K562 (cell line): ENCODE measurements around the gene MARCHF9. TPM values are rescaled to one million over a fixed set of nuclear protein-coding genes. Genes with fewer than 3 reads are reported as not detected.

Experiments
- ATAC-seq: fragments of 200-7000 bp; cut with Tn5 transposase; 3 replicates; pipeline ENCODE4 v1.9.1; 2020; ENCODE audit warnings: moderate library complexity
- BruUV-seq: library from RNA; stranded (reverse); fragments of 400-500 nt; replicated peaks from 2 replicates; lab custom pipeline; 2021; lab: Mats Ljungman, UMichigan
- CTCF ChIA-PET: fragments of 300-600 bp; formaldehyde crosslinking; extraction: SDS; loops from one replicate; lab custom pipeline; 2021; ENCODE audit warnings: low intra/inter-chr PET ratio; lab: Yijun Ruan, JAX
- POLR2A ChIA-PET: fragments of 300-600, 350-650 bp; sonication (Branson Sonifier 250); formaldehyde crosslinking; extraction: SDS; loops from one replicate; lab custom pipeline; 2021; ENCODE audit warnings: antibody characterized with exemption, inconsistent platforms; lab: Yijun Ruan, JAX
- DNase-seq, 4 experiments: peaks; one replicate each; pipeline versions ENCODE4 v3.0.0 to v3.0.0-alpha.2; 2011 to 2018; ENCODE audit warnings: low spot score in 3 of 4, mixed read lengths in 3 of 4; ENCODE audit errors: extremely low read depth in 1 of 4
- FAIRE-seq: peaks from 2 replicates; lab custom pipeline; 2011; peaks lifted over from hg19 to GRCh38; lab: Jason Lieb, UNC
- H2AFZ ChIP-seq: 2 replicates; pipeline ENCODE4 v1.6.0; 2011; ENCODE audit warnings: low read depth, low read length, control low read depth, inconsistent platforms
- H3K27ac ChIP-seq: fragments of 200-600 bp; 3 replicates; pipeline ENCODE4 v1.8.0; 2011; ENCODE audit warnings: low read depth, mild to moderate bottlenecking, control low read depth, inconsistent platforms, low read length, moderate library complexity, mixed read lengths; ENCODE audit errors: extremely low read depth
- H3K27me3 ChIP-seq, 2 experiments: fragments of 300-600 bp in 1 of 2; 2 replicates in 1 of 2; 3 replicates in 1 of 2; pipeline versions ENCODE4 v1.6.0 to v1.8.0; 2011; ENCODE audit warnings: inconsistent platforms in 2 of 2, low read length in 2 of 2, mild to moderate bottlenecking in 1 of 2, mixed read lengths in 1 of 2, moderate library complexity in 1 of 2; ENCODE audit not compliant: control insufficient read depth in 2 of 2, insufficient read depth in 2 of 2
- H3K36me3 ChIP-seq: fragments of 300-600 bp; 3 replicates; pipeline ENCODE4 v1.8.0; 2011; ENCODE audit warnings: mild to moderate bottlenecking, low read length, inconsistent platforms; ENCODE audit not compliant: control insufficient read depth, insufficient read depth
- H3K4me1 ChIP-seq, 2 experiments: fragments of 200-600 bp in 1 of 2; replicated peaks in 1 of 2; 2 replicates in 1 of 2; 3 replicates in 1 of 2; pipeline versions ENCODE4 v1.5.1 to v1.8.0; 2011; ENCODE audit warnings: inconsistent platforms in 2 of 2, low read length in 2 of 2, mild to moderate bottlenecking in 1 of 2, mixed read lengths in 1 of 2, moderate library complexity in 1 of 2; ENCODE audit not compliant: control insufficient read depth in 2 of 2, insufficient read depth in 2 of 2
- H3K4me2 ChIP-seq: 2 replicates; pipeline ENCODE4 v1.6.1; 2011; ENCODE audit warnings: low read length, control low read depth, inconsistent platforms, mixed read lengths; ENCODE audit not compliant: insufficient read depth
- H3K4me3 ChIP-seq: fragments of 200-600 bp; sonication (generic), shearing (Covaris generic); 2 replicates; pipeline ENCODE4 v1.5.1; 2016; ENCODE audit warnings: control low read depth, inconsistent platforms
- H3K79me2 ChIP-seq: fragments of 200-600 bp; 3 replicates; pipeline ENCODE4 v1.8.0; 2011; ENCODE audit warnings: low read length, inconsistent platforms; ENCODE audit not compliant: control insufficient read depth, insufficient read depth
- H3K9ac ChIP-seq, 2 experiments: 2 replicates each; pipeline versions ENCODE4 v1.6.0 to v1.6.1; 2011; ENCODE audit warnings: low read depth in 2 of 2, low read length in 2 of 2, control low read depth in 1 of 2, inconsistent platforms in 1 of 2, mild to moderate bottlenecking in 1 of 2, mixed read lengths in 1 of 2; ENCODE audit not compliant: insufficient read depth in 1 of 2
- H3K9me1 ChIP-seq: one replicate; pipeline ENCODE4 v1.6.0; 2011; ENCODE audit warnings: inconsistent platforms, mild to moderate bottlenecking, low read length, moderate library complexity; ENCODE audit not compliant: control insufficient read depth, insufficient read depth
- H3K9me3 ChIP-seq: replicated peaks from 2 replicates; pipeline ENCODE4 v1.5.1; 2011; ENCODE audit warnings: low read depth, low read length, inconsistent platforms; ENCODE audit not compliant: control insufficient read depth, insufficient read depth
- H4K20me1 ChIP-seq: replicated peaks from 2 replicates; pipeline ENCODE4 v1.6.1; 2011; ENCODE audit warnings: low read length, inconsistent platforms, mixed read lengths; ENCODE audit not compliant: control insufficient read depth, insufficient read depth
- ASH1L ChIP-seq: fragments of 450-650 bp; IDR thresholded peaks from 2 replicates; pipeline ENCODE4 v1.6.1; 2018; ENCODE audit warnings: borderline replicate concordance, mild to moderate bottlenecking, low read depth; ENCODE audit not compliant: partially characterized antibody
- CTBP1 ChIP-seq: fragments of 450-650 bp; IDR thresholded peaks from 2 replicates; pipeline ENCODE4 v1.6.1; 2016; ENCODE audit warnings: borderline replicate concordance
- CXXC5 ChIP-seq: fragments of 250-450 bp; sonication (Bioruptor Pico); IDR thresholded peaks from 2 replicates; pipeline ENCODE4 v1.8.0; 2022; ENCODE audit warnings: inconsistent platforms, mild to moderate bottlenecking, moderate library complexity
- FOSL1 ChIP-seq: fragments of 200-800 bp; sonication (Bioruptor generic); conservative IDR thresholded peaks from 2 replicates; pipeline ENCODE4 v1.6.1; 2016; ENCODE audit warnings: missing genetic modification characterization, missing compliant biosample characterization
- MAZ ChIP-seq, 2 experiments: fragments of 450-650 bp in 1 of 2; sonication (generic) in 1 of 2; formaldehyde crosslinking; IDR thresholded peaks in 1 of 2; conservative IDR thresholded peaks in 1 of 2; 2 replicates each; pipeline versions ENCODE4 v1.4.0 to v1.5.0; 2020; ENCODE audit warnings: mild to moderate bottlenecking in 1 of 2, missing genetic modification reagents in 1 of 2
- NONO ChIP-seq, 2 experiments: fragments of 200-400 bp in 1 of 2; fragments of 450-650 bp in 1 of 2; formaldehyde crosslinking in 1 of 2; IDR thresholded peaks; 2 replicates each; pipeline ENCODE4 v1.6.1; 2017; ENCODE audit warnings: low read depth in 2 of 2, mild to moderate bottlenecking in 2 of 2, moderate library complexity in 2 of 2, low read length in 1 of 2
- NR2C1 ChIP-seq, 2 experiments: fragments of 450-650 bp; IDR thresholded peaks; 2 replicates each; pipeline ENCODE4 v1.6.1; 2017; ENCODE audit warnings: mild to moderate bottlenecking in 2 of 2, antibody characterized with exemption in 1 of 2, inconsistent platforms in 1 of 2, missing compliant biosample characterization in 1 of 2, missing genetic modification characterization in 1 of 2
- NR2C2 ChIP-seq, 2 experiments: fragments of 200-800 bp in 1 of 2; sonication (Bioruptor generic) in 1 of 2; sonication (generic) in 1 of 2; formaldehyde crosslinking in 1 of 2; IDR thresholded peaks; 2 replicates each; pipeline versions ENCODE4 v1.6.1 to v1.8.0; 2016 to 2022; ENCODE audit warnings: mild to moderate bottlenecking in 1 of 2, missing compliant biosample characterization in 1 of 2, missing genetic modification characterization in 1 of 2, missing genetic modification reagents in 1 of 2
- NRF1 ChIP-seq, 2 experiments: fragments of 450-650 bp; IDR thresholded peaks in 1 of 2; conservative IDR thresholded peaks in 1 of 2; 2 replicates each; pipeline ENCODE4 v1.6.1; 2014; ENCODE audit warnings: mild to moderate bottlenecking in 2 of 2
- PURB ChIP-seq: sonication (generic); formaldehyde crosslinking; IDR thresholded peaks from 2 replicates; pipeline ENCODE4 v1.9.0; 2021; ENCODE audit warnings: low read depth, mild to moderate bottlenecking, missing genetic modification reagents
- RBFOX2 ChIP-seq: fragments of 200-400 bp; formaldehyde crosslinking; IDR thresholded peaks from 2 replicates; pipeline ENCODE4 v1.6.1; 2017; ENCODE audit warnings: low read depth, mild to moderate bottlenecking, low read length, moderate library complexity
- TEAD2 ChIP-seq: fragments of 450-650 bp; IDR thresholded peaks from 2 replicates; pipeline ENCODE4 v1.6.1; 2016; ENCODE audit warnings: missing genetic modification characterization, control low read depth, missing compliant biosample characterization
- TFE3 ChIP-seq: fragments of 450-650 bp; formaldehyde crosslinking; IDR thresholded peaks from 2 replicates; pipeline ENCODE4 v1.4.0; 2020; ENCODE audit warnings: mild to moderate bottlenecking, mixed read lengths
- ZFX ChIP-seq: sonication (generic); formaldehyde crosslinking; IDR thresholded peaks from 2 replicates; pipeline ENCODE4 v1.8.0; 2022; ENCODE audit warnings: mild to moderate bottlenecking, missing genetic modification reagents, moderate library complexity
- WGBS: fragments of 100-300 bp; shearing (Covaris generic); methylation state at CpG from one replicate; pipeline ENCODE4 v1.1.6; 2016; ENCODE audit warnings: low coverage, mixed read lengths; ENCODE audit not compliant: insufficient coverage; ENCODE audit errors: missing lambda C conversion rate; 5-methylcytosine and 5-hydroxymethylcytosine counted together
- in situ Hi-C: fragments of 300-500 bp; cut with MboI; formaldehyde crosslinking; loops from 4 replicates; pipeline ENCODE4 v1.15.0; 2018; ENCODE audit warnings: inconsistent platforms, mixed read lengths
- intact Hi-C: fragments of 100-400 bp; cut with micrococcal nuclease; formaldehyde crosslinking; loops from 2 replicates; pipeline ENCODE4 v1.14.2; 2022
- polyA plus RNA-seq, 8 experiments: library from polyadenylated mRNA; depleted of rRNA in 4 of 8; stranded (reverse) in 5 of 8; unstranded in 3 of 8; fragments of >200 nt; fragmentation: Nextera tagmentation in 2 of 8; fragmentation: Illumina TruSeq in 1 of 8; extraction: Ambion mirVana in 2 of 8; extraction: Trizol in 1 of 8; gene quantifications; 2 replicates each; pipeline versions ENCODE4 v1.2.1 to v1.2.3, GENCODE V29; 2011 to 2014; ENCODE audit warnings: inconsistent platforms in 1 of 8, missing spikeins in 1 of 8
- total RNA-seq, 7 experiments: library from RNA; depleted of rRNA in 6 of 7; stranded (reverse); fragments of >200 nt in 6 of 7; fragmentation: Illumina TruSeq in 2 of 7; extraction: Trizol in 2 of 7; gene quantifications; 2 replicates each; pipeline versions ENCODE4 v1.2.1 to v1.2.3, GENCODE V29; 2011 to 2021; ENCODE audit warnings: low replicate concordance in 1 of 7
- TF ChIP-seq, protein P1 (sequence below): fragments of 200-800 bp; sonication (Bioruptor generic); IDR thresholded peaks from 2 replicates; pipeline ENCODE4 v1.6.1; 2017; ENCODE audit warnings: missing genetic modification characterization, missing compliant biosample characterization

Gene MARCHF9
- total and polyA plus RNA-seq, 9 of the 15 experiments (the other 6 are each of a cell fraction or from before 2014, with no cell fraction given): 0.80 to 12.4 (median 6.2) TPM

- WGBS: 4% methylated on average over 41 of the region's 76 CpGs
- BruUV-seq: no TSS peak
- Histone ChIP-seq H3K9me3 (no peaks in the 10 kb centered on the region), H4K20me1 (no peaks in the 10 kb centered on the region), H3K27ac (peak overlapping the region; percentile 12; the same call in 1 of the 3 replicates), H3K36me3 (peaks cover 24% of the 10 kb centered on the region), H3K4me2 (peak overlapping the region; percentile 81), H3K4me3 (peak overlapping the region; percentile 50), H3K4me1 (peaks cover 35 to 40% of the 10 kb centered on the region in 2 experiments), H3K79me2 (peaks cover 29% of the 10 kb centered on the region), H3K9me1 (no peaks in the 10 kb centered on the region), H3K9ac (peak overlapping the region; percentile 62 to 90), H2AFZ (peak overlapping the region; percentile 68), H3K27me3 (no peaks in the 10 kb centered on the region)
- POLR2A ChIA-PET: interaction anchor here (0.6 to 2.3 kb wide), 3 partner anchors 12 to 118 kb away, joined by 3 to 26 read pairs (median 3); partner anchors contain the start of gene CYP27B1
- in situ Hi-C loops: no loop called here
- intact Hi-C loops: loop anchor here (1.0 kb wide), 1 partner anchor 150 kb away; no protein-coding TSS in a partner anchor
- DNase-seq (peak; percentile 44 to 60 (median 54)), ATAC-seq (no peak; the same call in 2 of the 3 replicates), FAIRE-seq (no peak)
- CTCF ChIA-PET: interaction anchor here (1.5 kb wide), 1 partner anchor 150 kb away, joined by 10 read pairs; no protein-coding TSS in a partner anchor
- TF ChIP-seq NRF1 (conservative IDR thresholded peaks at IDR 0.05 in 1 of 2, IDR thresholded peaks at IDR 0.05 in 1 of 2) (peak; percentile 36 to 50; a peak in 2 of 4 replicates), FOSL1 (tag) (0 out of 2 replicates have a peak, but pooled peaks have one; percentile 16), CTBP1 (peak; percentile 38; the same call in 1 of the 2 replicates), NR2C2 (CRISPR knock-in tag; IDR thresholded peaks at IDR 0.05) (no peak), NR2C2 (tag; IDR thresholded peaks at IDR 0.05) (peak; percentile 45; the same call in 1 of the 2 replicates), TFE3 (CRISPR knock-in tag) (no peak), ZFX (CRISPR knock-in tag) (0 out of 2 replicates have a peak, but pooled peaks have one; percentile 34), TEAD2 (tag) (no peak), ASH1L (no peak), CXXC5 (CRISPR knock-in tag) (peak; percentile 48), MAZ (CRISPR knock-in tag; conservative IDR thresholded peaks at IDR 0.05 in 1 of 2, IDR thresholded peaks at IDR 0.05 in 1 of 2) (0 out of 4 replicates have a peak, but pooled peaks of 1 of the 2 experiments have one; percentile 33), NONO (IDR thresholded peaks at IDR 0.05; ENCODE audit: low read depth in 2 of 2, low read length in 1 of 2) (0 out of 4 replicates have a peak, but pooled peaks of 1 of the 2 experiments have one; percentile 34), NR2C1 (IDR thresholded peaks at IDR 0.05) (no peak), NR2C1 (tag; IDR thresholded peaks at IDR 0.05) (0 out of 2 replicates have a peak, but pooled peaks have one; percentile 24), RBFOX2 (peak; percentile 38; the same call in 1 of the 2 replicates), PURB (no peak)
- TF ChIP-seq, protein P1, sequence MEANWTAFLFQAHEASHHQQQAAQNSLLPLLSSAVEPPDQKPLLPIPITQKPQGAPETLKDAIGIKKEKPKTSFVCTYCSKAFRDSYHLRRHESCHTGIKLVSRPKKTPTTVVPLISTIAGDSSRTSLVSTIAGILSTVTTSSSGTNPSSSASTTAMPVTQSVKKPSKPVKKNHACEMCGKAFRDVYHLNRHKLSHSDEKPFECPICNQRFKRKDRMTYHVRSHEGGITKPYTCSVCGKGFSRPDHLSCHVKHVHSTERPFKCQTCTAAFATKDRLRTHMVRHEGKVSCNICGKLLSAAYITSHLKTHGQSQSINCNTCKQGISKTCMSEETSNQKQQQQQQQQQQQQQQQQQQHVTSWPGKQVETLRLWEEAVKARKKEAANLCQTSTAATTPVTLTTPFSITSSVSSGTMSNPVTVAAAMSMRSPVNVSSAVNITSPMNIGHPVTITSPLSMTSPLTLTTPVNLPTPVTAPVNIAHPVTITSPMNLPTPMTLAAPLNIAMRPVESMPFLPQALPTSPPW (CRISPR knock-in tag): peak; percentile 75
Observed at GRCh38 chr12:57755454-57756372, 810 bp downstream of the MARCHF9 start.
